Liver (tissue), 9 donors: ENCODE measurements around the gene GGA1. TPM values are rescaled to one million over a fixed set of nuclear protein-coding genes. Genes with fewer than 3 reads are reported as not detected.

ENCODE experiments used
- DNase-seq: peaks from one replicate; pipeline ENCODE4 v3.0.0-alpha.2; 2017; ENCODE audit warnings: low spot score
- H3K27ac ChIP-seq, 2 donors: one replicate each; pipeline ENCODE4 v1.7.0; 2013; ENCODE audit warnings: inconsistent platforms in 2 of 2, low read length in 2 of 2, control low read depth in 1 of 2, low read depth in 1 of 2, mild to moderate bottlenecking in 1 of 2
- H3K27me3 ChIP-seq, 4 donors: one replicate each; pipeline versions ENCODE4 v1.6.1 to v1.7.0; 2013; ENCODE audit warnings: low read length in 3 of 4, inconsistent platforms in 1 of 4, mild to moderate bottlenecking in 1 of 4, moderate library complexity in 1 of 4; ENCODE audit not compliant: control insufficient read depth in 4 of 4, insufficient read depth in 4 of 4
- H3K36me3 ChIP-seq, 4 donors: one replicate each; pipeline versions ENCODE4 v1.6.1 to v1.7.0; 2013; ENCODE audit warnings: low read length in 3 of 4, mild to moderate bottlenecking in 3 of 4, low read depth in 1 of 4, moderate library complexity in 1 of 4; ENCODE audit not compliant: control insufficient read depth in 4 of 4, insufficient read depth in 3 of 4
- H3K4me1 ChIP-seq, 4 donors: one replicate each; pipeline versions ENCODE4 v1.6.1 to v1.7.0; 2013; ENCODE audit warnings: low read length in 3 of 4, mild to moderate bottlenecking in 3 of 4, moderate library complexity in 1 of 4; ENCODE audit not compliant: control insufficient read depth in 4 of 4, insufficient read depth in 4 of 4
- H3K4me3 ChIP-seq, 3 donors: one replicate each; pipeline versions ENCODE4 v1.6.1 to v1.7.0; 2013; ENCODE audit warnings: low read length in 3 of 3, control low read depth in 1 of 3, low read depth in 1 of 3, mild to moderate bottlenecking in 1 of 3
- H3K9ac ChIP-seq, 2 donors: one replicate each; pipeline ENCODE4 v1.7.0; 2013; ENCODE audit warnings: low read length in 2 of 2, mild to moderate bottlenecking in 2 of 2, moderate library complexity in 2 of 2, control low read depth in 1 of 2, low read depth in 1 of 2
- H3K9me3 ChIP-seq, 4 donors: one replicate each; pipeline versions ENCODE4 v1.6.1 to v1.7.0; 2013; ENCODE audit warnings: low read length in 3 of 4; ENCODE audit not compliant: control insufficient read depth in 4 of 4
- EGR1 ChIP-seq, 2 donors: IDR thresholded peaks; 2 replicates each; pipeline ENCODE4 v1.6.1; 2016 to 2018; ENCODE audit warnings: antibody characterized with exemption in 2 of 2, low read depth in 2 of 2
- FOXA1 ChIP-seq: IDR thresholded peaks from 2 replicates; pipeline ENCODE4 v1.6.1; 2016; ENCODE audit warnings: antibody characterized with exemption
- FOXA2 ChIP-seq: IDR thresholded peaks from 2 replicates; pipeline ENCODE4 v1.6.1; 2016; ENCODE audit warnings: antibody characterized with exemption
- GABPA ChIP-seq, 2 donors: IDR thresholded peaks in 1 of 2; conservative IDR thresholded peaks in 1 of 2; 2 replicates each; pipeline ENCODE4 v1.6.1; 2016; ENCODE audit warnings: antibody characterized with exemption in 2 of 2, mild to moderate bottlenecking in 1 of 2, moderate library complexity in 1 of 2
- HNF4A ChIP-seq, 2 donors: conservative IDR thresholded peaks; 2 replicates each; pipeline ENCODE4 v1.6.1; 2016; ENCODE audit warnings: antibody characterized with exemption in 2 of 2, mild to moderate bottlenecking in 2 of 2
- HNF4G ChIP-seq: IDR thresholded peaks from 2 replicates; pipeline ENCODE4 v1.6.1; 2016; ENCODE audit warnings: antibody characterized with exemption
- JUND ChIP-seq, 2 donors: IDR thresholded peaks; 2 replicates each; pipeline ENCODE4 v1.6.1; 2016; ENCODE audit warnings: antibody characterized with exemption in 2 of 2
- NR2F2 ChIP-seq: IDR thresholded peaks from 2 replicates; pipeline ENCODE4 v1.6.1; 2016; ENCODE audit warnings: antibody characterized with exemption
- RAD21 ChIP-seq, 2 donors: IDR thresholded peaks; 2 replicates each; pipeline ENCODE4 v1.6.1; 2016; ENCODE audit warnings: antibody characterized with exemption in 2 of 2, mild to moderate bottlenecking in 2 of 2
- RXRA ChIP-seq, 2 donors: IDR thresholded peaks; 2 replicates each; pipeline ENCODE4 v1.6.1; 2017 to 2018; ENCODE audit warnings: antibody characterized with exemption in 2 of 2, mild to moderate bottlenecking in 1 of 2
- SP1 ChIP-seq: IDR thresholded peaks from 2 replicates; pipeline ENCODE4 v1.6.1; 2018; ENCODE audit warnings: antibody characterized with exemption, mild to moderate bottlenecking
- TAF1 ChIP-seq: conservative IDR thresholded peaks from 2 replicates; pipeline ENCODE4 v1.6.1; 2016; ENCODE audit warnings: antibody characterized with exemption, mild to moderate bottlenecking
- YY1 ChIP-seq: IDR thresholded peaks from 2 replicates; pipeline ENCODE4 v1.6.1; 2016; ENCODE audit warnings: antibody characterized with exemption, mild to moderate bottlenecking
- ZBTB33 ChIP-seq: IDR thresholded peaks from 2 replicates; pipeline ENCODE4 v1.6.1; 2016; ENCODE audit warnings: antibody characterized with exemption
- WGBS: extraction: QIAGEN DNeasy Blood & Tissue Kit; methylation state at CpG from one replicate; pipeline ENCODE4 v1.1.7; 2013; 5-methylcytosine and 5-hydroxymethylcytosine counted together
- polyA plus RNA-seq, 2 donors: library from polyadenylated mRNA; stranded (reverse) in 1 of 2; unstranded in 1 of 2; fragments of 200-250 nt in 1 of 2; fragments of >200 nt in 1 of 2; fragmentation: Nextera tagmentation in 1 of 2; extraction: Ambion mirVana in 1 of 2; gene quantifications; one replicate each; pipeline versions ENCODE4 v1.2.1 to v1.2.3, GENCODE V29; 2013 to 2015
- total RNA-seq, 2 donors: library from RNA; depleted of rRNA; stranded (reverse); fragments of >200 nt; gene quantifications; one replicate each; pipeline ENCODE4 v1.2.3, GENCODE V29; 2014
- TF ChIP-seq, protein P1 (sequence below): IDR thresholded peaks from 2 replicates; pipeline ENCODE4 v1.6.1; 2016; ENCODE audit warnings: antibody characterized with exemption, mild to moderate bottlenecking
- TF ChIP-seq, protein P2 (sequence below): IDR thresholded peaks from 2 replicates; pipeline ENCODE4 v1.6.1; 2016; ENCODE audit warnings: antibody characterized with exemption
- donor health status: healthy.
- donor health status: healthy.
- donor health status: healthy.
- donor health status: healthy.
- donor health status: healthy.

GGA1 gene
- total and polyA plus RNA-seq, 4 donors = 15.1 to 26.4 (median 17.8) TPM

DNA sequence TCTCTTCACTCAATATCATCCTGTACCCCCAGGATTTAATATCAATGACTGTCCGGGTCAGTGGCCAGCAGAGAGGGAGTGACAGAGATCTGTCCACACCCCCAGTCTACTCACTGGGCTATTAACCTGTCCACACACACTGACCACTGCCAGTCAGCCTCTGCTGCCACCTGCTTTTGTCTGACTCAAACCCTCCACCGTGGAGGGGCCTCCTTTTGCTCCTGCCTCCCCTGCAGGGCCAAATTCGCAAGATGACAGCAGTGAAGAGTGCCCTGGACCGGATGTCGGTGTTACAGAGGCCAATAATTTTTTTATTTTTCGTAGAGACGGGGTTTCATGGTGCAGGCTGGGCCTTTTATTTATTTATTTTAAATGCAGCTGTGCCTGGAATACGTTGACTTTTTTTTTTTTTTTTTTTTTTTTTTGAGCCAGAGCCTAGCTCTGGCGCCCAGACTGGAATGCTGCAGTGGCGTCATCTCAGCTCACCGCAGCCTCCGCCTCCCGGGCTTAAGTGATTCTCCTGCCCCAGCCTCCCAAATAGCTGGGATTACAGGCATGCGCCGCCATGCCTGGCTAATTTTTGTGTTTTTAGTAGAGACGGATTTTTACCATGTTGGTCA is 55.0 kb downstream of the GGA1 start:
- Histone ChIP-seq H3K9me3 (no peaks in the 10 kb centered on the region), H3K9ac (no peak overlapping the region), H3K4me1 (peaks cover 6 to 43% (median 37%) of the 10 kb centered on the region in 4 donors), H3K27ac (no peak overlapping the region), H3K36me3 (peaks cover 2 to 16% (median 4%) of the 10 kb centered on the region in 4 donors), H3K4me3 (no peak overlapping the region), H3K27me3 (no peaks in the 10 kb centered on the region)
- WGBS = 72% methylated on average over 16 of the region's 16 CpGs
- DNase-seq = no peak
- no peak for TF ChIP-seq RXRA (IDR thresholded peaks at IDR 0.05)
- TF ChIP-seq SP1 = no peak
- no peak for TF ChIP-seq RAD21 (IDR thresholded peaks at IDR 0.05)
- TF ChIP-seq NR2F2 = no peak

- H3K4me1 ChIP-seq = peaks cover 6 to 38% (median 34%) of the 10 kb centered on the region in 4 donors
- H3K9me3 ChIP-seq = no peaks in the 10 kb centered on the region
- TF ChIP-seq HNF4G = no peak
- TF ChIP-seq HNF4A (conservative IDR thresholded peaks at IDR 0.05) = no peak
- no peak for TF ChIP-seq JUND (IDR thresholded peaks at IDR 0.05)
- TF ChIP-seq, protein P1, sequence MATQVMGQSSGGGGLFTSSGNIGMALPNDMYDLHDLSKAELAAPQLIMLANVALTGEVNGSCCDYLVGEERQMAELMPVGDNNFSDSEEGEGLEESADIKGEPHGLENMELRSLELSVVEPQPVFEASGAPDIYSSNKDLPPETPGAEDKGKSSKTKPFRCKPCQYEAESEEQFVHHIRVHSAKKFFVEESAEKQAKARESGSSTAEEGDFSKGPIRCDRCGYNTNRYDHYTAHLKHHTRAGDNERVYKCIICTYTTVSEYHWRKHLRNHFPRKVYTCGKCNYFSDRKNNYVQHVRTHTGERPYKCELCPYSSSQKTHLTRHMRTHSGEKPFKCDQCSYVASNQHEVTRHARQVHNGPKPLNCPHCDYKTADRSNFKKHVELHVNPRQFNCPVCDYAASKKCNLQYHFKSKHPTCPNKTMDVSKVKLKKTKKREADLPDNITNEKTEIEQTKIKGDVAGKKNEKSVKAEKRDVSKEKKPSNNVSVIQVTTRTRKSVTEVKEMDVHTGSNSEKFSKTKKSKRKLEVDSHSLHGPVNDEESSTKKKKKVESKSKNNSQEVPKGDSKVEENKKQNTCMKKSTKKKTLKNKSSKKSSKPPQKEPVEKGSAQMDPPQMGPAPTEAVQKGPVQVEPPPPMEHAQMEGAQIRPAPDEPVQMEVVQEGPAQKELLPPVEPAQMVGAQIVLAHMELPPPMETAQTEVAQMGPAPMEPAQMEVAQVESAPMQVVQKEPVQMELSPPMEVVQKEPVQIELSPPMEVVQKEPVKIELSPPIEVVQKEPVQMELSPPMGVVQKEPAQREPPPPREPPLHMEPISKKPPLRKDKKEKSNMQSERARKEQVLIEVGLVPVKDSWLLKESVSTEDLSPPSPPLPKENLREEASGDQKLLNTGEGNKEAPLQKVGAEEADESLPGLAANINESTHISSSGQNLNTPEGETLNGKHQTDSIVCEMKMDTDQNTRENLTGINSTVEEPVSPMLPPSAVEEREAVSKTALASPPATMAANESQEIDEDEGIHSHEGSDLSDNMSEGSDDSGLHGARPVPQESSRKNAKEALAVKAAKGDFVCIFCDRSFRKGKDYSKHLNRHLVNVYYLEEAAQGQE = no peak
- no peak for TF ChIP-seq EGR1 (IDR thresholded peaks at IDR 0.05; ENCODE audit: low read depth in 2 of 2)
- no peak for TF ChIP-seq RXRA (IDR thresholded peaks at IDR 0.05)
- no peak for TF ChIP-seq RAD21 (IDR thresholded peaks at IDR 0.05)
- TF ChIP-seq, protein P2, sequence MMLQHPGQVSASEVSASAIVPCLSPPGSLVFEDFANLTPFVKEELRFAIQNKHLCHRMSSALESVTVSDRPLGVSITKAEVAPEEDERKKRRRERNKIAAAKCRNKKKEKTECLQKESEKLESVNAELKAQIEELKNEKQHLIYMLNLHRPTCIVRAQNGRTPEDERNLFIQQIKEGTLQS = no peak
- TF ChIP-seq FOXA1 = no peak
- TF ChIP-seq YY1 = no peak
- no peak for TF ChIP-seq FOXA2
- no peak overlapping the region for H3K4me3 ChIP-seq
- no peak overlapping the region for H3K9ac ChIP-seq
- no peak overlapping the region for H3K27ac ChIP-seq
- DNase-seq = no peak
- 74% methylated on average over 16 of the region's 16 CpGs for WGBS
- peaks cover 2 to 16% (median 4%) of the 10 kb centered on the region in 4 donors for H3K36me3 ChIP-seq
- no peaks in the 10 kb centered on the region for H3K27me3 ChIP-seq
Observed at GRCh38 chr22:37664249-37665101, 55.8 kb downstream of the GGA1 start.

- Histone ChIP-seq H3K9ac (no peak overlapping the region), H3K36me3 (peaks cover 2 to 16% (median 4%) of the 10 kb centered on the region in 4 donors), H3K27me3 (no peaks in the 10 kb centered on the region), H3K9me3 (no peaks in the 10 kb centered on the region), H3K27ac (no peak overlapping the region), H3K4me3 (no peak overlapping the region), H3K4me1 (peaks cover 6 to 28% (median 24%) of the 10 kb centered on the region in 4 donors)
- WGBS = 96% methylated on average over 24 of the region's 24 CpGs
- DNase-seq = no peak
- no peak for TF ChIP-seq FOXA2
- no peak for TF ChIP-seq ZBTB33
- no peak for TF ChIP-seq GABPA (IDR thresholded peaks at IDR 0.05 in 1 of 2, conservative IDR thresholded peaks at IDR 0.05 in 1 of 2)
- TF ChIP-seq, protein P1 = no peak
- TF ChIP-seq NR2F2 = no peak
- no peak for TF ChIP-seq YY1
- TF ChIP-seq TAF1 = no peak
- TF ChIP-seq, protein P2 = no peak
- no peak for TF ChIP-seq RAD21 (IDR thresholded peaks at IDR 0.05)
- TF ChIP-seq FOXA1 = no peak
Observed at GRCh38 chr22:37665487-37665886, 56.9 kb downstream of the GGA1 start.
